ENCODE results near the gene GUCY2C.

Gene GUCY2C

DNA sequence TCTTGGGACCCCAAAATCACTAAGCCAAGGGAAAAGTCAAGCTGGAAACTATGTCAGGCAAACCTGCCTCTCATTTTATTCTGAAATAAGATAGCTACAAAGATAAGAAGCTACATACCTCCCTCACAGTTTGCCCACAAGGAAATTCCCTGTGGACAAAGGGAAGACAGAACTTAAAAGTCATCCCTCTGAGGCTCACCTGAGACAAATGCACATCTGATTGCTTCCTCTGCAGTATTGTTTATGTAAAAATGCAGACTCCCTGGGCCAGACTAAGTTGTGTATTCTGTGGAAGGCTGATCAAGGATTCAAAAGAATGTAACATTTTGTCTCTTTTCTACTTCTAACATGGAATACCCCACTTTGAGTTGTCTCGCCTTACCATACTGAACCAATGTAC lies 126.2 kb downstream of the GUCY2C start:
- no peaks in the 10 kb centered on the region for H3K9me2 ChIP-seq (replicated peaks; ENCODE audit: low read depth, low read length)
- no peak for TF ChIP-seq EZH2phosphoT487 (IDR thresholded peaks at IDR 0.05; ENCODE audit: borderline replicate concordance)
- TF ChIP-seq, protein P1, sequence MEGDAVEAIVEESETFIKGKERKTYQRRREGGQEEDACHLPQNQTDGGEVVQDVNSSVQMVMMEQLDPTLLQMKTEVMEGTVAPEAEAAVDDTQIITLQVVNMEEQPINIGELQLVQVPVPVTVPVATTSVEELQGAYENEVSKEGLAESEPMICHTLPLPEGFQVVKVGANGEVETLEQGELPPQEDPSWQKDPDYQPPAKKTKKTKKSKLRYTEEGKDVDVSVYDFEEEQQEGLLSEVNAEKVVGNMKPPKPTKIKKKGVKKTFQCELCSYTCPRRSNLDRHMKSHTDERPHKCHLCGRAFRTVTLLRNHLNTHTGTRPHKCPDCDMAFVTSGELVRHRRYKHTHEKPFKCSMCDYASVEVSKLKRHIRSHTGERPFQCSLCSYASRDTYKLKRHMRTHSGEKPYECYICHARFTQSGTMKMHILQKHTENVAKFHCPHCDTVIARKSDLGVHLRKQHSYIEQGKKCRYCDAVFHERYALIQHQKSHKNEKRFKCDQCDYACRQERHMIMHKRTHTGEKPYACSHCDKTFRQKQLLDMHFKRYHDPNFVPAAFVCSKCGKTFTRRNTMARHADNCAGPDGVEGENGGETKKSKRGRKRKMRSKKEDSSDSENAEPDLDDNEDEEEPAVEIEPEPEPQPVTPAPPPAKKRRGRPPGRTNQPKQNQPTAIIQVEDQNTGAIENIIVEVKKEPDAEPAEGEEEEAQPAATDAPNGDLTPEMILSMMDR (conservative IDR thresholded peaks at IDR 0.05; ENCODE audit: low read length), result no peak
- H3K9ac ChIP-seq (ENCODE audit: low read depth, low read length, poor library complexity, severe bottlenecking), result no peak overlapping the region
- H3K27me3 ChIP-seq (ENCODE audit: insufficient read depth, low read length, poor library complexity, severe bottlenecking), result no peaks in the 10 kb centered on the region
- no peaks in the 10 kb centered on the region for H4K20me1 ChIP-seq (ENCODE audit: insufficient read depth, low read length, poor library complexity, severe bottlenecking)
- H3F3A ChIP-seq (ENCODE audit: low read depth), result no peaks in the 10 kb centered on the region
- H2AFZ ChIP-seq (ENCODE audit: low read length), result no peak overlapping the region
- H3K79me2 ChIP-seq (ENCODE audit: insufficient read depth, low read length), result no peaks in the 10 kb centered on the region
- no peaks in the 10 kb centered on the region for H3K4me1 ChIP-seq (ENCODE audit: insufficient read depth, low read length, poor library complexity, severe bottlenecking)
- H3K36me3 ChIP-seq (ENCODE audit: insufficient read depth, low read length), result no peaks in the 10 kb centered on the region
- H3K4me3 ChIP-seq (ENCODE audit: low read length, poor library complexity, severe bottlenecking), result no peak overlapping the region
- H3K9me3 ChIP-seq (ENCODE audit: insufficient read depth, low read depth, low read length), result no peaks in the 10 kb centered on the region
- H3K4me2 ChIP-seq (ENCODE audit: low read depth, low read length, poor library complexity, severe bottlenecking), result no peak overlapping the region

DNA sequence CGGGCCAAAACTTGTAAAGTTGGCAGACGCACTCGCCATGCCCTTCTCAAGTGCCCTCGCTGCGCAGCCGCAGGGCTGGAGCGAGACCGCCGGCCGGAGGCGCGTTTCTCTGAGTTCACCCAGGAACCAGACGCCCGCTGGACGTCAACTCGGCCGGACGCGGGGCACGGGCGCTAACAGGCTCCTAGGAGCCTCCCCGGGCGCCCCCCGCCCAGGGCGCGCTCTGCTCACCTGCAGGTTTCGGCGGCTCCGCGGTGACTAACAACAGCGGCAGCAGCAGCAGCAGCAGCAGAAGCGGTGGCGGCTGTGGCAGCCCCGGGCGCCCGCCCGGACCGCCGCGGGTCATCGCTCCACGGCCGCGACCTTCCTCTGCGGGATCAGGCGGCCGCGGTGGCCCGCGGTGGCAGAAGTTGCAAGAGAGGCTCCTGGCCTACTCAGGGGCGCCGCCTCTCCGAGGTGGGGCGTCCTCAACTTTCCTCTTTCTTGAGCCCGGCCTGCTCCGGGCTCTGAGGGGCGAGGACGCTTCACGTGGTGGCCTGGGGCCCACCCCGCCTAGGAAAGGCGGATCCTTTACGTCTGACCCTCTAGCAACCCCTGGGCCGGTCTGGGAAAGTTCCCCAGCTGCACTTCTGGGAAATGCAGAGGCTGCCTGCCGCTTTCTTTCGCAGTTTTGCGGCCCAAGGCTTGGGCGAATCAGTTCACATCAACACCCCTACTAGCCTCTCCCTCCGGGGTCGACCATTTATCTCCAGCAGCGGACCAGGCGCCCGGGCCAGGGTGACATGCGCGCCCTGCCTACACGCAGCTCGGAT lies 128.8 kb downstream of the GUCY2C start, which contains the start of gene PLBD1:
Gene PLBD1, minus strand, starts transcription at position 533 of the 812 bp plus-strand sequence. Its CDS starts 187 bp downstream, at position 346.
- Histone ChIP-seq H3K79me2 (ENCODE audit: insufficient read depth, low read length) (no peaks in the 10 kb centered on the region), H3K9ac (ENCODE audit: low read depth, low read length, poor library complexity, severe bottlenecking) (no peak within 1 kb of the TSS), H3K4me2 (ENCODE audit: low read depth, low read length, poor library complexity, severe bottlenecking) (no peak within 1 kb of the TSS), H3K4me1 (ENCODE audit: insufficient read depth, low read length, poor library complexity, severe bottlenecking) (no peaks in the 10 kb centered on the region), H3F3A (ENCODE audit: low read depth) (no peaks in the 10 kb centered on the region), H2AFZ (ENCODE audit: low read length) (no peak within 1 kb of the TSS), H3K36me3 (ENCODE audit: insufficient read depth, low read length) (no peaks in the 10 kb centered on the region), H3K9me2 (replicated peaks; ENCODE audit: low read depth, low read length) (no peaks in the 10 kb centered on the region), H4K20me1 (ENCODE audit: insufficient read depth, low read length, poor library complexity, severe bottlenecking) (no peaks in the 10 kb centered on the region), H3K9me3 (ENCODE audit: insufficient read depth, low read depth, low read length) (no peaks in the 10 kb centered on the region), H3K4me3 (ENCODE audit: low read length, poor library complexity, severe bottlenecking) (no peak within 1 kb of the TSS), H3K27me3 (ENCODE audit: insufficient read depth, low read length, poor library complexity, severe bottlenecking) (no peaks in the 10 kb centered on the region)
- TF ChIP-seq, protein P1 (conservative IDR thresholded peaks at IDR 0.05; ENCODE audit: low read length), result no peak
- no peak for TF ChIP-seq EZH2phosphoT487 (IDR thresholded peaks at IDR 0.05; ENCODE audit: borderline replicate concordance)

DNA sequence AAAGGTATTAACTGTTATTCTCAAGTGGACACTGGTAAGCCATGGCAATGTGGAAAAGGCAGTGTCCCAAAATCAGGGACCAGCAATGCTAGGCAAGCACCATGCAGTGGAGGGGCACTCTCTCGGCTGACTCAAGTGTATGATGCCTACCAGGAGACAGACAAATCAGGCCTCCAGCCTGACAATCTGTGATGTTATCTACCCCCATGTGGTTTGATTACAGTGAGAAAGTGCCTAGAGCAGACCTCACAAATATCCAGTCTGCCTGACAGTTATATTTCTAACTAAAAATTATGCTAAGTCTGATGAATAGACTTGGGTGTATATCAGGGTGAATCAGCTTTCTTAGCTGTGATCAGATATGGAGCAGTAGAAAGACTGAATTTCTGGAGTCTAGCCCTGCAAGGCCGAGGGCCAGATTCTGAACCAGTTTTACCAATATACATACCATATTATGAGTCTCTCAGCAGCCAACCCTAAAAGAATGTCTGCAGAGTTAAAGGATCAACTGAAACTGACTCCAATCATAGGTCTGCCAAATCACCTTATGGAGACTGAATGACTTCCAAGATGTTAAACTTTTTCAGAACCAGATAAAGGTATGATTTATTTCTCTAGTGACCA lies 132.0 kb downstream of the GUCY2C start:
- Histone ChIP-seq H3F3A (ENCODE audit: low read depth) (no peaks in the 10 kb centered on the region), H2AFZ (ENCODE audit: low read length) (no peak overlapping the region), H3K27me3 (ENCODE audit: insufficient read depth, low read length, poor library complexity, severe bottlenecking) (no peaks in the 10 kb centered on the region), H3K9ac (ENCODE audit: low read depth, low read length, poor library complexity, severe bottlenecking) (no peak overlapping the region), H3K9me2 (replicated peaks; ENCODE audit: low read depth, low read length) (no peaks in the 10 kb centered on the region), H4K20me1 (ENCODE audit: insufficient read depth, low read length, poor library complexity, severe bottlenecking) (no peaks in the 10 kb centered on the region), H3K79me2 (ENCODE audit: insufficient read depth, low read length) (no peaks in the 10 kb centered on the region), H3K9me3 (ENCODE audit: insufficient read depth, low read depth, low read length) (no peaks in the 10 kb centered on the region), H3K4me1 (ENCODE audit: insufficient read depth, low read length, poor library complexity, severe bottlenecking) (no peaks in the 10 kb centered on the region), H3K4me2 (ENCODE audit: low read depth, low read length, poor library complexity, severe bottlenecking) (no peak overlapping the region), H3K4me3 (ENCODE audit: low read length, poor library complexity, severe bottlenecking) (no peak overlapping the region), H3K36me3 (ENCODE audit: insufficient read depth, low read length) (no peaks in the 10 kb centered on the region)
- TF ChIP-seq, protein P1 (conservative IDR thresholded peaks at IDR 0.05; ENCODE audit: low read length), result no peak
- no peak for TF ChIP-seq EZH2phosphoT487 (IDR thresholded peaks at IDR 0.05; ENCODE audit: borderline replicate concordance)
